HL-60/S4 (cell line): ENCODE measurements around the gene ASMTL.

Source experiments
- in situ Hi-C: fragments of 300-500 bp; cut with MboI; formaldehyde crosslinking; loops from 2 replicates; pipeline ENCODE4 v1.14.3; 2022; ENCODE audit warnings: low sequenced_read_pairs

Gene ASMTL

GRCh38 chrX:1359477-1359873 is 93.2 kb downstream of the ASMTL start:
- in situ Hi-C loops = no loop called here

- in situ Hi-C loops = no loop called here
These were observed 93.8 kb downstream of the ASMTL start for GRCh38 chrX:1358793-1359476.

- in situ Hi-C loops = no loop called here
These were observed 94.7 kb downstream of the ASMTL start for GRCh38 chrX:1357993-1358392.

DNA sequence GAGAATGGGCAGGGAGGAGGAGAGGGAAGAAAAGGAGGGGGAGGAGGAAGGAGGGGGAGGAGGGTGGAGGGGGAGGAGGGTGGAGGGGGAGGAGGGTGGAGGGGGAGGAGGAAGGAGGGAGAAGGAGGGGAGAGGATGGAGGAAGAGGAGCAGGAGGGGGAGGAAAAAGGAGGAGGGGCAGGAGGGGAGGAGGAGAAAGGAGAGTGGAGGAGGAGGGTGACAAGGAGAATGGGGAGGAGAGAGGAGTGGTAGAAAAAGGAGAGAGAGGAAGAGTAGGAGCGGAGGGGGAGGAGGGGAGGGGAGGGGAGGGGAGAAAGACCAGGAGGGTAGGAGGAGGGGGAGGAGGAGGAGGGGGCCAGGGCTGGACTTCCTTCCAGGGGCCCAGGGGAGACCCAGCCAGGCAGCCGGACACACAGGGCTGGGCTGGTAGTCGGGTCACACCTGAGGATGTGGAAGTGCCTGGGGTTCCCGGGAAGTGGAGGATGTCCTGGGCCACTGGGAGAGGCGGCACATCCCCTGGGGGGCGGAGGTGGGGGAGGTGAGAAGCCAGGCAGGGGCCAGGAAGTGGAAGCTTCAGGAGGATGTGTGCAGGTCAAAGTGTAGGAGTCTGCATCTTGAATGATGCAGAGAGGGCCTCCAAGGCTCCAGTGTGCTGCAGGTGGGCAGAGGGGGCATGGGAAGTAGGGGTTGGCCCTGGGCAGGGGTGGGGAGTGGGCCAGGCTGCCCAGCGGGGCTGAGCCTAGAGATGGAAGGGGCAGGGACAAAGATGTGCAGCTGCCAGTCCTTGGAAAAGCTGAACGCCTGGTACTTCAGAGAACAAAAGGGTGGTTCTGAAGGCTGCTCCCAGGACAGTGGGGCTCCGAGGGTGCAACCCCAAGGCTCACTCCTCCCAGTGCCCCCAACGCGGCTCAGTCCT is 97.3 kb downstream of the ASMTL start:
- in situ Hi-C loops = no loop called here

DNA sequence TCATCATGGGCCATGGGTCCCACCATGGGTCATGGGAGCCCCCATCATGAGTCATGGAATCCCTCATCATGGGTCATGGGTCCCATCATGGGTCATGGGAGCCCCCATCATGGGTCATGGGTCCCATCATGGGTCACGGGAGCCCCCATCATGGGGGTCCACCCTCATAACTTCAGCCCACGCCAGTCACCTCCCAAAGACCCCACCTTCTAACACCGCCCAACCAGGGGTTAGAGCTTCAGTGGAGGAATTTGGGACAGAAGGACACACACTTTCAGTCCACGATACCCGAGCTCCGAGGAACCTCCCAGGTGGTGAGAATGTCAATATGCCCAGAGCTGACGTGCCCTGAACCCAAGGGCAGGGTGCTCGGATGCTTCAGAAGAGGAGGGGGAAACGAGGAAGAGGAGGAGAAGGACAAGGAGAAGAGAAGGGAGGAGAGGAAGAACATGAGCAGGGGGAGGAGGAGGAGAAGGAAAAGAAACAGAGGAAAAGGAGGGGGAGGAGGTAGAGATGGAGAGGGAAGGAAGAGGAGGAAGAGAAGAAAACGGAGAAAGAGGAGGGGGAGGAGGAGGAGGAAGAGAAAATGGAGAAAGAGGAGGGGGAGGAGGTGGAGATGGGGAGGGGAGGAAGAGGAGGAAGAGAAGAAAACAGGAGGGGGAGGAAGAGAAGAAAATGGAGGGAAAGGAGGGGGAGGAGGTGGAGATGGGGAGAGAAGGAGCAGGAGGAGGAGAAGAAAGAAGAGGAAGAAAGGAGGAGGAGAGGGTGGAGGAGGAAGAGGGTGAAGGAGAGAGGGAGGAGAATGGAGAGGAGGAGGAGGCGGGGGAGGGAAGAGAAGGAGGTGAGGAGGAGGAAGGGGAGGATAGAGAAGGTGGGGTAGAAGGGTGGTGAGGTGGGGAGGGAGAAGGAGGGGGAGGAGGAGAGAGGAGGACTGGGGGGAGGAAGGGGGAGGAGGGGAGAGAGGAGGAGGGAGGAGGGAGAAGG is 98.4 kb downstream of the ASMTL start:
- in situ Hi-C loops = no loop called here
